Stimulated activated CD8-positive, alpha-beta memory T cell treated with anti-CD3 and anti-CD28 coated beads, Interleukin-7, amount 100 ng/mL, for 4 hours (primary cell): ENCODE results near the gene TAAR2.
"Not testable (repeated sequence)": the region's sequence is repeated elsewhere in the genome, so short reads cannot be mapped to it uniquely, and the experiment has no call there.

Source experiments
- DNase-seq, 2 donors: peaks; one replicate each; pipeline ENCODE4 v3.0.0-alpha.2; 2020; ENCODE audit warnings: low read depth in 2 of 2

The TAAR2 gene

DNA sequence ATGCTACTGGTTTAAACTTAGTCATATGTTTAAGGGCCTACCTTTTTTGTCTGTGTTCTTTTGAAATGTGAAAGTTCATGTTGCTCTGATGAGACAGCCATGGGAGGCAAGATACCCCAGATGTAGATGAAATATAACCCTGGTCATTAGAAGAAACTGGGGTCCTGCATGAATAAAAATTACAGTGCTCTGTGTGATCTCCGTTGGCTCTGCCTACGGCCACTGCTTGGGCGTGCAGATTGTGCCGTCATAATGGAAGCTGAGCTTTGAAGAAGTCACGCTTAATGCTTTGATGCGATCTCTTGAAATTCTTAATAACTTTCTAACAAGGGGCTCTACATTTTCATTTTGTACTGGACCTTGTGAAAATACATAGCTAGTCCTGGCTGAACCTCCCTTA lies at the start of gene TAAR2:
TSS of gene TAAR2 (minus strand) at position 101 of the 400 bp plus-strand sequence. CDS start at position 101, 0 bp downstream.
- DNase-seq: no peak

DNA sequence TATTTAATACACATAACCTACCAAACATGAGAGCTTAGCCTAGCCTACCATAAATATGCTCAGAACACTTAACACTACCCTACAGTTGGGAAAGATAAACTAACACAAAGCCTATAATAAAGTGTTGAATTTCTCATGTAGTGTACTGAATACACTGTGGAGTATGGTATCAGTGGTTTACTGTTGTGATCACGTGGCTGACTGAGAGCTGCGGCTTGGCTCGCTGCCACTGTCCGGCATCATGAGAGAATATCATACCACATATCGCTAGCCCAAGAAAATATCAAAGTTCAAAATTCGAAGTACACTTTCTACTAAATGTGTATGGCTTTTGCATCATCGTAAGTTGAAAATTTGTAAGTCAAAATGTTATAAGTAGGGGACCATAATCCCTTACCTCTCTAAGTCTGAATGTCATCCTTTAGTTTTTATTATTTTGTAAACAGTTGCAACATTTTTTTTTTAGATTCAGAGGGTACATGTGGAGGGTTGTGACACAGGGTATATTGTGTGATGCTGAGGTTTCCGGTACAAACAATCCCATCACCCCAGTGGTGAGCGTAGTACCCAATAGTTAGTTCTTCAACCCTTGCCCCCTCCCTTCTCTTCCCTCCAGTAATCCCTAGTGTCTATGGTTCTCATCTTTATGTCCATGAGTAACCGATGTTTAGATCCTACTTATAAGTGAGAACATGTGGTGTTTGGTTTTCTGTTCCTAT lies 49.5 kb upstream of the TAAR2 start:
- DNase-seq: no peak

GRCh38 chr6:132671295-132671694 lies 47.2 kb upstream of the TAAR2 start:
- no peak for DNase-seq

- DNase-seq: no peak
Measured at GRCh38 chr6:132669690-132670291, 45.7 kb upstream of the TAAR2 start.

DNA sequence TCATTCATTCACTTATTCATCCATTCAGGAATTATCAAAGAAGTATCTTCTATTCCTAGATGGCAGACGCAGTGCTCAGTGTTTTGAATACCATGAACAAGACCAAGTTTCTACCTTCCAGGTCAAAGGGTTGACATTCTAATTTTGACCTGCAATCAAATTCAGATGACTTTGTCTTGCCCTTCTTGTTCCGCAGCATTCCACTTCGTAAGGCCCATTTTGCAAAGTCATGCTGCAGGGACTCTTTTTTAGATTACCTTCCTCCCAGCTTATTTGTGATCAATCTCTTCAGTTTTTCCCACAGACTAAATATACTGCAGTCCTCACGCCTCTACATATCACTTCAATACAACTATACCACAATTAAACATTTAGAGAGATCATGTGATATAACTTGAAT lies 42.0 kb upstream of the TAAR2 start:
- DNase-seq: no peak

DNA sequence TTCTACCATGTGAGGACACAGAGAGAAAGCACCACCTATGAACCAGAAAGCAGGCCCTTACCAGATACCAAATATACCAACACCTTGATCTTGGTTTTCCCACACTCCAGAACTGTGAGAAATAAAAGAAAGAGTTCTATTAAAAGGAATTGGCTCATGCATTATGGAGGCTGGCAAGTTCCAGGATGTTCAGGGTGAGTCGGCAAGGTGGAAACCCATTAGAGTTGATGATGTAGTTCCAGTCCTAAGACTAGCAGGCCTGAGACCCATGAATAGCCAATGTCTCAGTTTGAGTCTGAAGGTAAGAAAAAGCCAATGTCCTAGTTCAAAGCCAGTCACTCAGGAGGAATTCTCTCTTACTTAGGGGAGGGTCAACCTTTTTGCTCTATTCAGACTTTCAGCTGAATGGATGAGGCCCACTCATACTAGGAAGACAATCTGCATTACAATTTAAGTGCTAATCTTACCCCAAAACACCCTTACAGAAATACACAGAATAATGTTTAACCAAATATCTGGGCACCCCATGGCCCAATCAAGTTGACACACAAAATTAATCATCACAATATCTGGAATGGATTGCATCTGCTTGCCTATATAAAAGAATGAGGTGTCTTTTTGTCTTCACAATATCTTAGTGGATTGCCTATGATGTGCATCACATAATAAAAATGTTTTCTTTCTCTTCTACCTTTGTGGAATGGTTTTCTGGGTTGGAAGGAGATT lies 40.4 kb upstream of the TAAR2 start:
- DNase-seq: no peak

DNA sequence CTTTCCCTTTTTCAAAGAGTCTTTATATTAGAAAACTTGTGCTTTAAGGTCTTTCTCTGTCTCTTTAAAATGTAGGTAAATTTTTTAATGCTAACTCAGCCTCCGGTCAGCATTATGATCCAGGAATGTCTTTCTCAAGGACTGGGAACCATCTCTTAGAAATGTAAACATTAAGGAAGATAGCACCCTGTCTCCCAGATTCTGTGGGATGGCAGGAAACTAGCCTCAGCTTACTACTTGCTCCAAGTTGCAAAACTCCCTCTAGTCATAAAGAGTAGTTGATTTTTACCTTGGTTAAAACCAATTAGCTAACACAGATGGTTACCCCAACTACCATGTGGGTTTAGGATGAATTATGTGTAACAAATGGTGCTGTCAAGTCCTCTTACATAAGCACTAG lies 39.6 kb upstream of the TAAR2 start:
- no peak for DNase-seq

DNA sequence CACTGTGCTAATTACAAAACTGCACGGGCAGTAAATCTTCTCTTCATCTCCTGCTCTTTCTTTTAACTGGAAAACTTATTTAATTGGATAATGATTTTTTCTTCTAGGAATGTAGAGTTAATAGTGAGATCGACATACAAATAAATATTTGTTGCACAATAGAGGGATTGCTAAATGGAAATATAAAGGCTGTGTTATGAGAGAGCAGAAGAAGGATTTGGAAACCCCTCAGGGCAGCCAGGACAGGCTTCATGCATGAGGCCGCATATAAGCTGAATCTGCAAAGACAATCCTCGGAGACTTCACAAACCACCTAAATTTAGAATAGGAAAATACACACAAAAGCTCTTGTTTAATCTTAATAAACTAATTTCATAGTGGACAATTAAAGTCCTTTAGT lies 37.8 kb upstream of the TAAR2 start:
- DNase-seq: no peak

- DNase-seq: no peak
Measured at GRCh38 chr6:132659082-132659481, 35.0 kb upstream of the TAAR2 start, which contains the start of gene TAAR1. TAAR1 (minus strand) TSS chr6:132659182; CDS start chr6:132646003, 13,179 bp downstream.

GRCh38 chr6:132651062-132651461 lies 27.0 kb upstream of the TAAR2 start:
- DNase-seq: no peak

DNA sequence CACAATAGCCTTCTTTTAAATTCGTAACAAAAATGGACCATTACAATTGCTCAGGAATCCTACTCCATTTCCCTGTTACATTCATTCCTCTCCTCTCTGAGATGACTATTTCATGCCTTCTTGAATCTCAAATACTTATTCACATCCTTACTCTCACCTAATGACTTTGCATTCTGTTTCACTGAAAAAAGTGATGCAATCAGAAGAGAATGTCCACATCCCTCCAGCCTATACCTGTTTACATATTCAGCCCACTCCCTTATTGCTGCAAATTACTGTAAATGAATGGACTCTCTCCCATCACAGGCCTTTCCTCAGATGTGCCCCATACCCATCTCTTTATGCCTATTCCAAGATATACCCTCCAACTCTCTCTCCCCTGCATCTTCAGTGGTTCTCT lies 26.4 kb upstream of the TAAR2 start:
- DNase-seq: no peak

DNA sequence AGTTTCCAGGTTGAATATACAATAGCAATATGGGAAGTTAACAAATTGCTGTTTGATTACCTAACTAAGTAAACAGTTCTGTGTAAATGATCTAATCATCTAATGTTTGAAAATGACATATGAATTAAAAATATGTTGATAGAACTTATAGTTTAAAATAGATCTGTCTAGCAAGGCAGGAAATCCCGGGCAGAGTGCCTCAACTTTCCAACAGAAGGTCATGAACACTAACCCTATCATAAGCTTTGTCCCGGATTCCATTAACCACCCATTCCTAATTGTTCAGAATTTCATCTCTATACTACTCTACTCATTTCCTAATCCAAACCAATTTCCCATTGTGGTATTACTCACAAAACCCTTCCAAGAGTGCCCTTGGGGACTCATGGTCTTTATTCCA lies 24.8 kb upstream of the TAAR2 start:
- no peak for DNase-seq

GRCh38 chr6:132648356-132648755 lies 24.3 kb upstream of the TAAR2 start:
- no peak for DNase-seq

- DNase-seq: no peak
Measured at GRCh38 chr6:132643547-132643946, 19.5 kb upstream of the TAAR2 start.

DNA sequence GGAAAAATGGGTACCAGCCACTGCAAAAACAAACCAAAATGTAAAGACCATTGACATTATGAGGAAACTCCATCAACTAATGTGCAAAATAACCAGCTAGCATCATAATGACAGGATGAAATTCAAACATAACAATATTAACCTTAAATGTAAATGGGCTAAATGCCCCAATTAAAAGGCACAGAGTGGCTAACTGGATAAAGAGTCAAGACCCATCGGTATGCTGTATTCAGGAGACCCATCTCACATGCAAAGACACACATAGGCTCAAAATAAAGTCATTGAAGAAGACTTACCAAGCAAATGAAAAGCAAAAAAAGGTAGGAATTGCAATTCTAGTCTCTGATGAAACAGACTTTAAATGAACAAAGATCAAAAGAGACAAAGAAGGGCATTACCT lies 13.1 kb upstream of the TAAR2 start:
- DNase-seq: not testable (repeated sequence)

- DNase-seq: not testable (repeated sequence)
Measured at GRCh38 chr6:132635906-132636305, 11.8 kb upstream of the TAAR2 start.

DNA sequence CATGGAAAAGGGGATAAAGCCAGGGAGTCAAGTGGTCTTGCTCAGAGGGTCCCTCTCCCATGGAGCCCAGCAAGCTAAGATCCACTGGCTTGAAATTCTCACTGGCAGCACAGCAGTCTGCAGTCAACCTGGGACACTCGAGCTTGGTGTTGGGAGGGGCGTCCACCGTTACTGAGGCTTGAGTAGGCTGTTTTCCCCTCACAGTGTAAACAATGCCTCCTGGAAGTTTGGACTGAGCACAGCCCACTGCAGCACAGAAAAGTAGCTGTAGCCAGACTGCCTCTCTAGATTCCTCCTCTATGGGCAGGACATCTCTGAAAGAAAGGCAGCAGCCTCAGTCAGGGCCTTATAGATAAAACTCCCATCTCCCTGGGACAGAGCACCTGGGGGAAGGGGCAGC lies 11.2 kb upstream of the TAAR2 start:
- not testable (repeated sequence) for DNase-seq

DNA sequence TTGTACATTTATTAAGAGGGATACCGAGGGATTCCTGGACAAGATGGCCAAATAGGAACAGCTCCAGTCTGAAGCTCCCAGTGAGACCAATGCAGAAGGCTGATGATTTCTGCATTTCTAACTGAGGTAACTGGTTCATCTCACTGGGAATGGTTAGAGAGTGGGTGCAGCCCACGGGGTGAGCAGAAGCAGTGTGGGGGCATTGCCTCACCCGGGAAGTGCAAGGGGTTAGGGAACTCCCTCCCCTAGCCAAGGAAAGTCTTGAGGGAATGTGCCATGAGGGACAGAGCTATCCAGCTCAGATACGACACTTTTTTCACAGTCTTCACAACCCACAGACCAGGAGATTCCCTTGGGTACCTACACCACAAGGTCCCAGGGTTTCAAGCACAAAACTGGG lies 10.7 kb upstream of the TAAR2 start:
- no peak for DNase-seq

DNA sequence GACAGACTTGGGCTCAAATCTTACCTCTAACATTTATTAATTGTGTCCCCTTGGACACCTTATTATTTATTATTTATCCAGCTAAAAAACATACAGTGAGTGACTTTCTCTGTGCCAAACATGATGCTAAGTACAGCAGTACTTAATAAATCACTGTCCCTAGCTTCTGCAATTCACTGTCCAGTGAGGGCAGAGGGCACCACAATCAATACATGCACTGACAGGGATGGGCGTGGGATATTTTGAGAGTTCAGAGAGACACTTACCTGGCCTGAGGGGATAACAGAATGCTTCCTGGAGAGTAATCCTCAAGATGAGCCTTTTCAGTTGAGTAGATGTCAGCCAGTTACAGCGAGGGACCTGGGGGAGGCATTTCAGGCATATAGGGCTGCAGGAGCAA lies 9.3 kb upstream of the TAAR2 start:
- no peak for DNase-seq

- DNase-seq: no peak
Measured at GRCh38 chr6:132623106-132623845, 799 bp downstream of the TAAR2 start.

DNA sequence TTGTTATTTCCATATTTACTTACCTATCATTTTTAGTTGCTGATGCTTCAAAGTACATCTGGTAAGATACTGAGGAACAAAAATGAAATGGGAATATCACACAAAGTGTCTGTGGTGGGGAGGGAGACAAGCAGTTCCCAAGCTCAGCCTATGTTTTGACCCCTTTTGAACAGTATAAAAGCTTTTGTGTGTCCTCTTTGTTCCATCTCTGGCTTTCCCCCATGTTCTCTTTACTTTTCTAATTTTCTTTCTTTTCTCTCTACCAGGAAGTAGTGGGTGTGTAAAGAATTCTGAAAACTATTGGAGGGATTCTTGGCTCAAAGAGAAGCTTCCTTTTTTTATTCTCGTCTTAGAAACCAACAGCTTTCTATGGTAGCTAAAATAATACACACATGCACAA lies 7.4 kb downstream of the TAAR2 start:
- DNase-seq: no peak

DNA sequence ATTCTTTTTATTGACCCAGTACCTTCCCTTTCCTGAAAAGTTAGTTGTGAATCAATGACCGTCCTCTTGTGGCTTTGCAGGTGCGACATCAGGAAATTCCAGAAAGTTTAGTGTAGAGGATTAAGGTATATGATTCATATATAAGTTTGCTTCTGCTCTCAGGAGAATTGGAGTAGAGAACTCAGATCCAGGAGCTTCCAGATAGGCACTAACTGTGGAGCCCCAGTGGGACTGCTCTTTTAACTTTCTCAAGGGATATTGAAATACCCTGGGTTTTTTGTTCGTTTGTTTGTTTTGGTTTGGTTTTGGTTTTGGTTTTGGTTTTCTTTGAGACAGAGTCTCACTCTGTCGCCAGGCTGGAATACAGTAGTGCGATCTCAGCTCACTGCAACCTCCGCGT lies 9.5 kb downstream of the TAAR2 start:
- DNase-seq: no peak
